GM18951 (cell line): ENCODE results near the gene EDDM13.

Experiments
- POLR2A ChIP-seq: IDR thresholded peaks from 4 replicates; pipeline ENCODE4 v1.6.1; 2011; ENCODE audit warnings: mild to moderate bottlenecking; ENCODE audit not compliant: insufficient read length, insufficient read depth; ENCODE audit errors: extremely low read depth
- in situ Hi-C: fragments of 300-500 bp; cut with MboI; formaldehyde crosslinking; loops from one replicate; pipeline ENCODE4 v1.12.0; 2022; ENCODE audit warnings: low sequenced_read_pairs, mixed read lengths, inconsistent platforms; ENCODE audit not compliant: unreplicated experiment

Gene EDDM13

GRCh38 chr19:56350416-56351045 is 78.0 kb downstream of the EDDM13 start:
- in situ Hi-C loops: no loop called here
- TF ChIP-seq POLR2A: no peak

- no peak for TF ChIP-seq POLR2A
- in situ Hi-C loops: no loop called here
These were observed 78.7 kb downstream of the EDDM13 start for GRCh38 chr19:56351208-56351607.

- TF ChIP-seq POLR2A: no peak
- in situ Hi-C loops: no loop called here
These were observed 83.0 kb downstream of the EDDM13 start for GRCh38 chr19:56355517-56355916.

DNA sequence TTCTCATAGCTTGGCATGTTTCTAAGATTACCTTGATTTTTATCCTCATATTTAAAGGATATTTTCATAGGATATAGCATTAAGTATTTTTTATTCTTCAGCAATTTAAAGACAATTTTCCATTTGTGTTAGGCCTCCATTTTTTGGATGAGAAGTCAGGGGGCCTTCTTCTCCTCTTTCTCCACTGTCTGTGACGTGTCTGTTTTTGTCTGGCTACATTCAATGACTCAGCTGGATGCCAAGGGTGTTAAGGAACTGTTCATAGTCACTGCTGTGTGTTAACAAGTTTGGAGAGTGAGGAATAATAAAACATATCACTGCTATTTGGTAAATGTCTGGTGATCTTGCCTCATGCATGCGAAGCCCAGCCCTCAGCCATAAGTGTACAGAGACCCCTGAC is 84.4 kb downstream of the EDDM13 start:
- TF ChIP-seq POLR2A: no peak

More for the DNA sequence above, 84.4 kb downstream of the EDDM13 start:
- in situ Hi-C loops: no loop called here
